Daoy (cell line): Measurements from ENCODE around the gene TRNP1. TPM values are rescaled to one million over a fixed set of nuclear protein-coding genes. Genes with fewer than 3 reads are reported as not detected.
A peak's percentile ranks its signal among the peaks of the same experiment; 100 is the strongest.

Source experiments
- DNase-seq: peaks from one replicate; pipeline ENCODE4 v3.0.0-alpha.2; 2015; ENCODE audit warnings: low read depth
- total RNA-seq: library from RNA; depleted of rRNA; stranded (reverse); fragments of >200 nt; shearing (Covaris generic); gene quantifications from 2 replicates; pipeline ENCODE4 v1.2.3, GENCODE V29; 2014; rRNA removed

TRNP1 gene
- total RNA-seq, 1 experiment from 2014 or later = 3.3 TPM

DNA sequence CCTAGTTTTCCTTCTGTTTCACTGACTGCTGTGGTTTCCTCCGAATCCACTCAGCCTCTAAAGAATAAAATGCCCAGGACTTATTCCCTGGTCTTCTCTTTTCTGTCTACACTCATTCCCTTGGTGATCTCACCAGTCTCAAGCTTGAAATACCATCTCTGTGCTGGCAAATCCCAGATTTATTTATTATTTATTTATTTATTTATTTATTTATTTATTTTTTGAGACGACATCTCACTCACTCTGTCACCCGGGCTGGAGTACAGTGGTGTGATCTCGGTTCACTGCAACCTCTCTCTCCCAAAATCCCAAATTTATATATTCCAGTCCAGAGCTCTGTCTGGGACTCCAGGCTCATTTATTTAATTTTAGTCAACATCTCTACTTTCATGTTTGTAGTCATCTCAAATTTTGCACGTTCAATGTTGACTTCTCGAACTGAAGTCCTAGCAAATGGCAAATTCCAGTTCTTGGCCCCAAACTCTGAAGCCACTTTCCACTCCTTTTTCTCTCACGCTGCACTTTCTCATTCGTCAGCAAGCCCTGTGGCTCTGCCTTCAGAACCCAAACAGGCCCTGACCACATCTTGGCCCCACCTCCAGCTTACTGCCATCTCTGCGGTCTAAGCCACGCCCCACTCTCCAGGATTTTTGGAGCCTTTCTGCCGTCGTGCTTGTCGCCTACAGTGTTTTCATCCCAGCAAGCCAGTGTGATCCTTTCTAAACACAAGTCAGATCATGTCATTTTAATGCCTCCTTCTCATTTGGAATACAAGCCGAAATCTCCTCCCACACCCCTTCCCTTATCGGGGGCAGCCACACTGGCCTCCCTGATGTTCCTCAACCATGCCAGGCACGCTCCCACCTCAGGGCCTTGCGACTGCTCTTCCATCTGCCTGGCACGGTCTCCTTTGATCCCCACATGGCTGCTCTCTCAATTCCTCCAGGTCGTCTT lies 33.4 kb downstream of the TRNP1 start:
- peak; percentile 83 for DNase-seq

DNA sequence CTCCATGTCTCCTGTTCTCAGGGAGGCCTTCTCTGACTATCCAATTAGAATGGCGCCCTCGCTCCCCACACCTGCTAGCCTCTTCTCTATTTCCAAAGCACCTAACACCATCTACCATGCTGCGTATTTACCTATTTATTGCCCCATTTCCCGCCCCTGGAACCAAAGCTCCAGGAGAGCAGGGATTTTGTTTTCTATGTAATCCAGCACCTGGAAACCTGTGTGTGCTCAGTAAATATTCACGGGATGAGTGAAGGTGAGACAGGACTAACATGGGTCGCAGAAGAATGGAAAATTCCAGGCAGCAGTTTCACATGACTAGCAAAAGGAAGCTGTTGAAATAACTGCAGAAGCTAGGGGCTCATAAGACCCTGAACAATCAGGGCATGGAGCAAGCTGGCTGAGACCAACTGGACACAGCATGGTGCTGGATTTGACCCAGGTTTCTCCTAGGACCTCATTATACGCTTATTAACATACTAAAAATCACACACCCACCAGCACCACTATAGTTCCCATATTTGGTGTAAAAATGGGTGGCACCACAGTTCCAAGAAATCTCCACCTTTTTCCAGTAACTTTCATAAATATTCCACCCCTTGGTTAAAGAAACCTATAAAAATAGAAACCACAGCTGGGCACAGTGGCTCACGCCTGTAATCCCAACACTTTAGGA lies 34.2 kb downstream of the TRNP1 start:
- no peak for DNase-seq

DNA sequence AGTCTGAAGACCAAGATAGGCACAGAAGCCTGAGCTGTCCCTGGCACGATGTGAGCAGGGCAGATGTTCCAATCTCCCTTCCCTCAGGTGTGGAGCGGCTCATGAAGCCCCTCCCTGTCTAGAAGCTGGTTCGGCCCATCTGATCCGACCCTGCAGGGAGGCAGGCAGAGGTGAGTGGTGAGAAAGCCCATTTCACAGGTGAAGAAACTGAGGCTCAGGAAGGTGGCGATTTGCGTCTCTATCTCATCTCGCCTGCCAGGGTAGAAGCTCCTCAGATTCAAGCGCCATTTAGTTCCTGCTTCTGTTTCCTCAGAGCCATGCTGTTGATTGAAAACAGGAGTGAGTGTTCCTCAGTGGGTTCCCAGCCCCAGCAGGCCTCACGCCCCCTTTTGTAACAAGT lies 36.0 kb downstream of the TRNP1 start:
- no peak for DNase-seq

DNA sequence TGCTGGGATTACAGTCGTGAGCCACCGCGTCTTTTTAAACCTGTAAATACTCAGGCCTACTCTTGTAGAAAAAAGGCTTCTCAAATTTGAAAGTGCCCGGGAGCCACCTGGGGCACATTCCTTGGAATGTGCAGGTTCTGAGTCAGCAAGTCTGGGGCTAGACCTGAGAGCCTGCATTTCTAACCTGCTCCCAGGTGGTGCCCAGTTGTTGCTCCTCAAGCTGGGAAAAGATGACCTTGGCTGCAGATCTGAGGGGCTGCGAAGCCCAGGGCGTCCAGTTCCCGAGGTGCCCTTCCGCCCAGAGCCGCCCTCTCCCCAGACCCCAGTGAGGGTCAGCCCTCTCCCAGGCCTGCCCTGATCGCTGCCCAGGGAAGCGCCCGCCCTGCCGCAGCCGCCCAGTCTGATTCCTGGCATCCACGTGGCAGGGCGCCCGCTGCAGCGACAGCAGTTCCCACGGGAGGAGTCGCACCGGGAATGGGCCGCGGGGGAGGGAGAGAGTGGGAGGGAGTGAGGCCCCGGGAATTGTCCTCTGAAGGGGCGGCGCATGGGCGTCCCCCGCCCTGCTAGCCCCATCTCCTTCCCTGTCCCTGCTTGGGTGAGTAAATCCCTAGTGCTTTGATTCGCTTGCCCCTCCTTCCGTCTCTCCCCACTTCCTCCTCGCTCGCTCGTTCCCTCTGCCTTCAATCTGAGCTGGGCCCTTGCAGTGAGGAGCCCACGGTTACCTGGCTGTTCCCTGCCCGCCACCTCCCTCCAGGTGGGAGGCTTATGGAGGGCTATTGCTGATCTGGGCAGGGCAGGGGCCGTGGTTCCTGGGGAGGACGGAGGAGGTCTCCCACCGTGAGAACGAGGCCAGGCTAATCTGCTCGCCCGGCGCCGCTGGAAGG lies 38.0 kb downstream of the TRNP1 start:
- DNase-seq = peak; percentile 72

DNA sequence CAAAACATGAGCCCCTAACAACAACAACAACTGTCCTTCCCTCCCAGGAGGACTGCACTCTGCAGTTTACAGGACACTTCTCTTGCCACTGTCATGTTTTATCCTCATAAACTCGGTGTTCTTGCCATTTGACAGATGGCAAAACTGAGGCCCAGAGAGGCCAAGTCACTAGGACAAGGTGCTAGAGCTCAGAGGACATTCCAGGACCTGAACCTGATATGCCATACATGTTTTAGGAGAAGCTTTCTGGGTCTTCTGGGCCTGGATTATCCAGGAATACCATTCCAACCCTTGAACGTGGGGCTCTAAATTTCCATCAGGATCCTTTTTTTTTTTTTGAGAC lies 38.6 kb downstream of the TRNP1 start:
- no peak for DNase-seq

DNA sequence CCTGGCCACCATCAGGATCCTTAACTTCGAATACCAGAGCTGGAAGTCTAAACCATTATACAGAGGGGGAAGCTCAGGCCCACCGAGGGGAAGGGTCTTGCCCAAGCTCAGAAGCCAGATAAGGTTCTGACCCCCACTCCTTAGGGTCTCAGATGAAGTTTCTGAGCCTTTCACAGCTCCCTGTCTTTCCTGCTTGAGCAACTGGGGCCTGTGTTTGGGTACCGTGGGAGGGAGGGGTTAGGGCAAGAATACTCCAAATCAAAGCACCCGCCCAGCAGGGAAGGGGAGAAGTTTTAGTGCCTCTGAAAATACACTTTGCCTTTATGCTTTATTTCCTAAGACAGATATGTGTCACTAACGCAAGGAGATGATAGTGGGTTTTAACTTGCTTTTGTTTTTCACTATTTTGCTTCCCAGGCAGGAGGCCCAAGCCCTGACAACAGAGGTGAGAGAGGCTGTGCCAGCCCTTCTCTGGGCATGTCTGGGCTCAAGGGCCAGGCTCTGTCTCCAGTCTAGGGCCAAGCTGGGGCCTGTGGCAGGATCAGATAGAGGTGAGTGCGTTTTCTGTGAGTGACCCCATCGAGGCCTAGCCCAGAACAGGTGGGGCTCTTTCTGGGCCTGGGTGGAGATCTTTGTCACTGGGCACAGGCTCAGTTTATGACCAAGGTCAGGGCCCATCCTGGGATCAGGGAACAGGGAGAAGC lies 39.7 kb downstream of the TRNP1 start:
- no peak for DNase-seq

DNA sequence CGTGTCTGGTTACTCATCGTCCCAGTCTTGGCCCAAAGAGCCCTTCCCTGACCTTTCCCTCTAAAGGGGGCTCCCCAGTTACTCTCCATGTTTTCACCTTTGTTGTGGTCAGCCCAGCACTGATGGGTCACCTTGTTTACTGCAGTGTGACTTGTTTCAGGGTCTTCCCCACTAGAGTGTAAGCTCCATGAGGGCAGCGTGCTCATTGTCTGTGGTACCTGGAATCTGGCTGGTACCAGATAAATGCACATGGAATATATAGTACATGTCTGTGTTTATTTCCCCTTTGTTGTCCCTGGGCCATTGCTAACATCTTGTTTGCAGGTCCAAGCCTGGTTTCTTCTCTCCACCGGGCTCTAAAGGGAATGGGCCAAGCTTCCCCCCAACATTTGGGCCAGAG lies 41.9 kb downstream of the TRNP1 start:
- no peak for DNase-seq

DNA sequence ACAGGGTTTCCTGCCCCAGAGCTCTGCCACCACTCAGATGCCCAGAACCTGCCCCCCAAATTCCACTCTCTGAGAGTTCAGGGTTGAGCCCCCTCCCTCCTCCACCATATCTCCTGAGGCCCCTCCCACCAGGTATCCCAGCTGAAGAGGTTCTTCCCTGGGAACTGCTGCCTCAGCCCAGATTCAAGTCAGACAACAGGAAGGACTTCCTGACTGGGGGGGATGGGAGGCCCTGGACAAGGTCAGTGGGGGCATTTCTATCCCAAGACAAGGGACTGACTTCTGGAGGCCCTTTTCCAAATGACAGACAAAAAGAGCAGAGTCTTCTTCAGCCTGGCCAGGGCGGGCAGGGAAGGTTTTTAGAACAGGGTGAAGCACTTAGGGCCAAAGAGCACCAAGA lies 43.2 kb downstream of the TRNP1 start:
- no peak for DNase-seq

DNA sequence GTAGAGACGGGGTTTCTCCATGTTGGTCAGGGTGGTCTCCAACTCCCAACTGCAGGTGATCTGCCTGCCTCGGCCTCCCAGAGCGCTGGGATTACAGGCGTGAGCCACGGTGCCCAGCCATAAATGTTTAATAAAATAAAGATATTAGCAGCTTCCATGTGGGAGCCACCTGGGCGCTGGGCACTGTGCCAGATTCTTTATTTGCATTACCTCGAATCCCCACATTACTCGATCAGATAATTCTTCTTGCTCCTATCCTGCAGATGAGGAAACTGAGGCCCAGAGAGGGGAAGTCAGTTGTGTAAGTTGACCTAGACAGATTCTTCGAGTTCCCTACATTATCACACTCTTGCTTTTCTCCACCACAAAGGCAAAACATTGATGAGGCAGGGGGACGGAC lies 44.0 kb downstream of the TRNP1 start:
- no peak for DNase-seq

DNA sequence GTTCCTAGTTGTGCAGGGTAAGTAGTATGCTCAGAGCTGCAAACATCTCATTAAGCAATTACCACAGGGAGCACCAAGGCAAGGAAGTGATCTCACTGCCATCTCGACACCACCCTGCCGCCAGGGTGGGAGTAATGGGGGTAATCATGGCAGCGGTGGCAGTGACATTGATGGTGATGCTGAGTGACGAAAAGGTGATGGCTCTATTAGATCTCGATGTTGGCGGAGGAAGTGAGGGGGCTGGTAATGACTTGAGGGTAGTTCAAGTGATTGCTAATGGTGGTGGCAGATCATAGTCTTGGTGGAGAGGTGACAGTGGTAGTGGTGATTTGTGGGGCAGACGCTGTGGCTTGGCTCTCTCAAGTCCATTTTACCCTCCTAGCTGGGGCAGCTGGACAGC lies 44.5 kb downstream of the TRNP1 start:
- DNase-seq = no peak

DNA sequence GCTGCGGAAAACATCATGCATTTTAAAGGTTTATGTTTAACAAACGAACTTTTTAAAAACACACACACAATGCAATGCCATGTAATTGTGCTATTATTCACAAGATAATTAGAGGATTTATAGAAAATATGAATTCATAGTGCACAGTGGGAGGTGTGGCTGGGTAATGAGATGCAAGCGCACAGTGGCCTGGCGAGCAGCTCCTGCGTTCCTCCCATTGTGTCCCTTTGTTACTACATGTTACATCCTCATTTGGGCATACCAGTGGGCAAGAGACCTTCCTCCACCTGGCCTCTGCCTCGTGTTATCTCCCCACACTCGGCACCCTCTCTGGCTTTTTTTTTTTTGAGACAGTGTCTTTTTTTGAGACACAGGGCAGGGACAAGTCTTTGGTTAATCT lies 49.2 kb downstream of the TRNP1 start:
- DNase-seq = no peak

DNA sequence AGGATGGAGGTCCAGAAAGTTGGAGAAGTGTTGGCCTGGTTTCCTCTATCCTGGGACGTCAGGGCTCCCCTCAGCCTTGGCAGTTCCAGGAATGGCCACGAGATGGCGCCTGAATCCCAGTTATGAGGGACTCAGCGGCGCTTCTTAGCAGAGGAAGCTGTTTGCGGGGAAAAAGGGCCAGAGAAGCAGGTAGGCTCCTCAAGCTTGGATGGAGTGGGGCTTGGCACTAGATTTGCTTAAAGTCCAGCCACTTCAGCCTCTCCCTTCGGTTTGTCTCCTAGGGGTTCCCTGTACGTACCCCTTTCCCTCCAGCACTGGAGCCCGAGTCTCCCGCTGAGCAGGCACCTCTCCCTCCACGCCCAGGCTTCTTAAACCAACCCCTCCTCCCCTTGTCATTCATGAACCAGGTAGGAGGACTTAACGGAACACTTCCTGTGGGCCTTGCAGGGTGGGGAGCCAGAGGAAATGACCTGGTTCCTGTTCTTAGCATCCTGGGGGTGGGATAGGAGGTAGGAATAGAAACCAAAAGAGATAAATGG lies 51.2 kb downstream of the TRNP1 start:
- peak; percentile 82 for DNase-seq

DNA sequence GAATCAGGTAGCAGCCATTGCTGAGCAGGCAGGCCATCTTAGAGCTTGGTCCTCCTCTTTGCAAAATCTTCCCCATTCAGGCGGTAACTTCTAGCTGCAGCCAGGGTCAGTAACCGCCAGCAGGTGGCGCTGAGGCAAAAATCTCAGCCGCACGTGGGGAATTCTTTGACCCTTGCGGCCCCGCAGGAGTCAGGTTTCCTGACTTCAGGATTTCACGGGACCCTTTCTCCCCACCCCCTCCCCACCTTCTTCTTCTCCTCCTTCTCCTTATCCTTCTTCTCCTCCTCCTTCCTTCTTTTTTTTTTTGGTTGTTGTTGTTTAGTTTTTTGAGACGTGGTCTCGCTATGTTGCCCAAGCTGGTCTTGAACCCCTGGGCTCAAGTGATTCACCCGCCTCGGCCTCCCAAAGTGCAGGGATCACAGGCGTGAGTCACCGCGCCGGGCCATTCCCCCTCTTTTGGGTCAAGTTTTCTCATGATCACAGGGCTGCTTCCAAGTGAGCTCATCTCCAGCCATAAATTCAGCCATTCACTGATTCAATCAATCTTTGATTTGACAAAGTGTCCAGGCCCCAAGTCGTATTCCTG lies 52.6 kb downstream of the TRNP1 start:
- peak; percentile 84 for DNase-seq

DNA sequence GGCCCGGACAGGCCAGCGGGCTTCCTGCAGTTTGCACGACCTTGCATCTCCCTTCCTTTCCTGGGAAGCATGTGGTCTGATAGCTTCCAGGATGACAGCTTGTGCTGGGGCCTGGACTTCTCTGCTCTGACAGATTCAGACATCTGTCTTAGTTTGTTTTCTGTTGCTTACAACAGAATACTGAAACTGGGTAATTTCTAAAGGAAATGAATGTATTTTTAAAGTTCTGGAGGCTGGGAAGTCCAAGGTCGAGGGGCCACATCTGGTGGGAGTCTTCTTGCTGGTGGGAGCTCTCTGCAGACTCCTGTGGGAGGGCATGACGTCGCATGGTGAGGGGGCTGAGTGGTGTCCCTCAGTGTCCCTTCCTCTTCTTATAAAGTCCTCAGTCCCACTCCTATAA lies 54.4 kb downstream of the TRNP1 start:
- no peak for DNase-seq

DNA sequence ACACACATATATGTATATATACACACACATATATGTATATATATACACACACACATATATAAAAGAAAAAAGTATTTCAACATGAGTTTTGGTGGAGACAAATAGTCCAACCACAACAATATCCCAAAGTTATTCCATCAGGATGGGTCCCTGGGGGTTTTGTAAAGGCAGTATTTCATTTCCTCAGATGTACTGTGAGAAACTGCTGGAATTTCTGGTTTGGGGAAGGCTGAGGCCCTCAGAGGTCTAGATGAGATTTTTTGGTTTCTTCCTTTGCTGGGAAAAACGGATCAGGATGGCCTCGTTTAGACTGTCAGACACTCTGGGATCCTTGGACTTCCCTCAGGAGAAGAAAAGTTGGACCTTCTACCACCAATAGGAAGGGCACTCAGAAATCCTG lies 55.6 kb downstream of the TRNP1 start:
- no peak for DNase-seq

DNA sequence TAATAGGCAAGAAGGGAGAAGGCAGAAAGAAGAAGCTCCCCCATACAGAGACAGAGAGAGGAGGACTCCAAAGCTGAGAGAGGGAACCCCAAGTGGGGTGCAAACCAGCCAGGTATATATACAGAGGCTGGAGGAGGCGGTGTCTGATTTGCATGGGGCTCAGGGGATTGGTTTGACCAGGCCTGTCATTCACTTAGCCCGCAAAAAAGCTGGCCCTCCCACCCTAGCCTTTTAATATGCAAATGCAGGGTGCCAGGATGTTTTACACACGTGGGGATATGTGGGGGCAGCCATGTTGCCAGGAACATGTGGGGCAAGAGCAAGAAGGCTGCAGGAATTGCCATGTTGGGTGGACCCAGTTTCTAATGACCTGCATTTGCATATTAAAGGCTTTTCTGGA lies 56.1 kb downstream of the TRNP1 start:
- no peak for DNase-seq

Other genes starting within 250 kb of the TRNP1 start
- gene PIGV, start 205.7 kb upstream of the TRNP1 start, total RNA-seq = 7.9 and 9.0 TPM in 2 replicates
- gene ZDHHC18, start 167.0 kb upstream of the TRNP1 start, total RNA-seq = 10.7 and 13.9 TPM in 2 replicates
- 0.80 and 1.8 TPM in 2 replicates for gene SFN, start 130.5 kb upstream of the TRNP1 start, total RNA-seq
- gene GPN2, start 103.4 kb upstream of the TRNP1 start, total RNA-seq = 13.3 and 16.7 TPM in 2 replicates
- gene GPATCH3, start 93.2 kb upstream of the TRNP1 start, total RNA-seq = 9.2 and 9.9 TPM in 2 replicates
- not detected in 2 replicates for gene NR0B2, start 79.7 kb upstream of the TRNP1 start, total RNA-seq
- gene NUDC, start 71.9 kb upstream of the TRNP1 start, total RNA-seq = 121 and 134 TPM in 2 replicates
- gene KDF1, start 33.2 kb upstream of the TRNP1 start, total RNA-seq = 0.11 TPM in 1 of 2 replicates, not detected in the other
- gene TENT5B, start 19.2 kb downstream of the TRNP1 start, total RNA-seq = 2.0 and 3.2 TPM in 2 replicates
- 5.4 and 6.1 TPM in 2 replicates for gene SLC9A1, start 161.4 kb downstream of the TRNP1 start, total RNA-seq
- gene WDTC1, start 240.9 kb downstream of the TRNP1 start, total RNA-seq = 10.3 and 14.1 TPM in 2 replicates